ENCODE data around the gene GDA. TPM values are rescaled to one million over a fixed set of nuclear protein-coding genes. Genes with fewer than 3 reads are reported as not detected.
A peak's percentile ranks its signal among the peaks of the same experiment; 100 is the strongest.

Gene GDA
- total RNA-seq, 4 donors from 2014 or later: 14.0 to 291 (median 273) TPM

DNA sequence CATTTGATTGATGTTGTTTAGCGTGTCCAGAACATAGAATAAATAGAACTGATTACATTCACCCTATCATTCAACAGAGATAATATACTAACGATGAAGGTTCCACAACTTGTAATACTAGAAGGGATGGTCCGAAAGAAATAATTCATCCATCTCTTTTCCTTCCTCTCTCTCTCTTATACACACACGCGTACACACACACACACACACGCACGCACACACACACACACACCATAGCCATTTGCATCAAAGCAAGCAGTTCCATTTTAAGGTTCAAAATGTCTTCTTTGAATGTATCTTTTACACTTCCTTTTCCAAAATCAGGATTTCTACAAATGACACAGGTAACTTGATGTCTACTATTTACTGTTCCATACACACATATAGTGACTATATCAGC is 887 bp downstream of the GDA start:
- Histone ChIP-seq H3K36me3 (no peaks in the 10 kb centered on the region), H3K4me3 (peak overlapping the region in 3 of 4 donors; percentile 38 to 87 (median 67)), H3K27me3 (no peaks in the 10 kb centered on the region), H3K4me1 (peaks cover 0 to 5% (median 0%) of the 10 kb centered on the region in 4 donors), H3K9me3 (peaks cover 0 to 3% (median 0%) of the 10 kb centered on the region in 4 donors), H3K27ac (peak overlapping the region in 3 of 4 donors; percentile 77 to 95 (median 92))
- TF ChIP-seq POLR2A (IDR thresholded peaks at IDR 0.05): no peak
- TF ChIP-seq, protein P1, sequence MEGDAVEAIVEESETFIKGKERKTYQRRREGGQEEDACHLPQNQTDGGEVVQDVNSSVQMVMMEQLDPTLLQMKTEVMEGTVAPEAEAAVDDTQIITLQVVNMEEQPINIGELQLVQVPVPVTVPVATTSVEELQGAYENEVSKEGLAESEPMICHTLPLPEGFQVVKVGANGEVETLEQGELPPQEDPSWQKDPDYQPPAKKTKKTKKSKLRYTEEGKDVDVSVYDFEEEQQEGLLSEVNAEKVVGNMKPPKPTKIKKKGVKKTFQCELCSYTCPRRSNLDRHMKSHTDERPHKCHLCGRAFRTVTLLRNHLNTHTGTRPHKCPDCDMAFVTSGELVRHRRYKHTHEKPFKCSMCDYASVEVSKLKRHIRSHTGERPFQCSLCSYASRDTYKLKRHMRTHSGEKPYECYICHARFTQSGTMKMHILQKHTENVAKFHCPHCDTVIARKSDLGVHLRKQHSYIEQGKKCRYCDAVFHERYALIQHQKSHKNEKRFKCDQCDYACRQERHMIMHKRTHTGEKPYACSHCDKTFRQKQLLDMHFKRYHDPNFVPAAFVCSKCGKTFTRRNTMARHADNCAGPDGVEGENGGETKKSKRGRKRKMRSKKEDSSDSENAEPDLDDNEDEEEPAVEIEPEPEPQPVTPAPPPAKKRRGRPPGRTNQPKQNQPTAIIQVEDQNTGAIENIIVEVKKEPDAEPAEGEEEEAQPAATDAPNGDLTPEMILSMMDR (IDR thresholded peaks at IDR 0.05): no peak
- DNase-seq: no peak

DNA sequence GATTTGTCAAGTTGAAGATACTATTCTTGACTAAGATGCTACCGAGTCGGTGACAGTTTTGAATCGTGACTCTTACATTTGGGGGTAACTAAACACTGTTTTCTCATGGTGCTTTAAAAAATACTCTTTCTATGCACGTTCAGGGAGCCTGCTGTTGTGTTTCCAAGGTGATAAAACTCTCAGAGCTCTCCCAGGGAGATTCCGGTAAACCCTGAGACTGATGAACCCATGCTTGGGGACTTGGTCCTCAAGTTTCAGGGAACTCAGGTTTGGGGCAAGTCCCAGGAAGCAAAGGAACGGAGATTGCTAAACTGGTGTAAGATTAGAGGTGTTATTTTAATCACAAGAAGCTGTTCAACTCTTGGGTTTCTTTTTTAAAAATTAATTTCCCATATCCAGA is 1.4 kb downstream of the GDA start:
- DNase-seq: no peak
- no peak for TF ChIP-seq POLR2A (IDR thresholded peaks at IDR 0.05)
- TF ChIP-seq, protein P1 (IDR thresholded peaks at IDR 0.05): no peak
- peak overlapping the region in 3 of 4 donors; percentile 77 to 95 (median 92) for H3K27ac ChIP-seq
- H3K4me1 ChIP-seq: peaks cover 0 to 5% (median 0%) of the 10 kb centered on the region in 4 donors
- no peaks in the 10 kb centered on the region for H3K27me3 ChIP-seq
- H3K9me3 ChIP-seq: peaks cover 0 to 3% (median 0%) of the 10 kb centered on the region in 4 donors
- no peaks in the 10 kb centered on the region for H3K36me3 ChIP-seq
- peak overlapping the region in 3 of 4 donors; percentile 38 to 87 (median 67) for H3K4me3 ChIP-seq

DNA sequence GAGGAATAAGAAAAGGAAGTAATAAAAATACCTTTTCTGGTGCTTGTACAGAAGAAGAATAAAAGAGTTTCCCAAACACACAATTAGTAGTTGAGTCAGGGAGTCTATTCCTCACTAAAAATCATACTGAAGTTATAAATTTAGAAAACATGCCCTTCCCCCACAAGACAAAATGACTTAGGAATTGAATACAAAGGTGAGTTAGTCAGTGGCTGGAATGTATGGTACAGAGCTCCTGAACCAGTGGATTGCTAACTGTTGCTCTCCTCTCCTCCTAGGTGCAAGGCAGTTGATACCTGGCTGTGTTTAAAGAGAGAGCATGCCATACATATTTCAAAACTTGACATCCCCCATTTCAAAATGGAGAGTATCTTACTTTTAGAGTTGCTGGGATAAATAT is 1.9 kb downstream of the GDA start:
- TF ChIP-seq, protein P1 (IDR thresholded peaks at IDR 0.05): no peak
- peak; percentile 23 to 26 for TF ChIP-seq POLR2A (IDR thresholded peaks at IDR 0.05)
- peaks cover 0 to 5% (median 0%) of the 10 kb centered on the region in 4 donors for H3K4me1 ChIP-seq
- DNase-seq: no peak
- H3K27ac ChIP-seq: peak overlapping the region in 3 of 4 donors; percentile 77 to 95 (median 92)
- peak overlapping the region in 3 of 4 donors; percentile 38 to 87 (median 67) for H3K4me3 ChIP-seq
- H3K9me3 ChIP-seq: peaks cover 0 to 3% (median 0%) of the 10 kb centered on the region in 4 donors
- no peaks in the 10 kb centered on the region for H3K36me3 ChIP-seq
- no peaks in the 10 kb centered on the region for H3K27me3 ChIP-seq

DNA sequence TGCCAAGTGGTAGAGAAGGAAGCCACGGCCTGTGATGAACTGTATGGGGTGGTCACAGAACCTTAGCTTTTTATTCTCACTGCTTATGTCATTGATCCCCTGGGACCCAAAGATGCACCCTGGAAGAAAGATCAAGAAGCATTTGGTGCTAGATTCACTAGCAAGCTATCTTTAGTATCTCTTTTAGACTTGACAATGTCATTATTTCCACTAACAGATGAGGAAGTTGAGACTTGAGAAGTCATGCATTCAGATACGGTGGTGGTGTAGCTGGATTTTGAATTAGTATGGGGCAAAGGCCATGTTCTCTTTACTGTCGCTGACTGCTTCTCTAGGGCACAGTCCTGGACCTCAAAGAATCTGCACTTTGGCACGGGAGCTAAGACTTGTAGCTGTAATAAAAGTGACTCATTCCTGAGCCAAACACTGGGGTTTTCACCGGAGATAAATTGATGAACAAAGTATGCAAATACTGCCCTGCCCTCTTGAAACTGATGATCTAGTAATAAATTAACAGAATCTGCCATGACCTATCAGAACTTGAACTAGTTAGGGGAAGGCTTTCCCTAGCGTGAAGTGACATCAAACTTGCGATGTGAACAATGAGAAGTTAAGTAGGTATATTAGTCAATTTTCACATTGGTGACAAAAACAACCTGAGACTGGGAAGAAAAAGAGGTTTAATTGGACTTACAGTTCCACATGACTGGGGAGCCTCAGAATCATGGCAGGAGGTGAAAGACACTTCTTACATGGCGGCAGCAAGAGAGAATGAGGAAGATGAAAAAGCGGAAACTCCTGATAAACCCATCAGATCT is 5.4 kb downstream of the GDA start:
- TF ChIP-seq, protein P1 (IDR thresholded peaks at IDR 0.05): no peak
- no peak for TF ChIP-seq POLR2A (IDR thresholded peaks at IDR 0.05)
- peak overlapping the region in 3 of 4 donors; percentile 50 to 88 (median 80) for H3K27ac ChIP-seq
- H3K9me3 ChIP-seq: no peaks in the 10 kb centered on the region
- H3K4me3 ChIP-seq: peak overlapping the region in 2 of 4 donors; percentile 12 to 38
- peak in 2 of 3 donors; percentile 55 to 81 for DNase-seq
- peaks cover 0 to 6% (median 0%) of the 10 kb centered on the region in 3 donors for H3K36me3 ChIP-seq
- H3K27me3 ChIP-seq: no peaks in the 10 kb centered on the region
- peaks cover 0 to 5% (median 0%) of the 10 kb centered on the region in 4 donors for H3K4me1 ChIP-seq

DNA sequence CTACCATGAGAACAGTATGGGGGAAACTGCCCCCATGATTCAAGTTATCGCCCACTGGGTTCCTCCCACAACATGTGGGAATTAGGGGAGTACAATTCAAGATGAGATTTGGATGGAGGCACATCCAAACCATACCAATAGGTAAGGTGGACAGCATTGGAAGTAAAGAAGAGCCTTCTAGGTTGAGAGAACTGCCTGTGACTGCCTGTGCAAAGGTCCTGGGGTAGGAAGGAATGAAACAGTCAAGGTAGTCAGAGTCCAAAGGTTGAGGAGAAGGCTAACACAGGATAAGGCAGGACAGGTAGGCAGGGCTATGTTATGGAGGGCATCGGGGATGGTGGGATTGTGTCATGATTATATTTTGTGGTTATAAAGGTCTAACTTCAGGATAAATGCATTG is 6.1 kb downstream of the GDA start:
- peak overlapping the region in 3 of 4 donors; percentile 37 to 88 (median 64) for H3K27ac ChIP-seq
- peak overlapping the region in 2 of 4 donors; percentile 2 to 36 for H3K4me3 ChIP-seq
- DNase-seq: peak in 1 of 3 donors; percentile 61

More for the DNA sequence above, 6.1 kb downstream of the GDA start:
- H3K36me3 ChIP-seq: peaks cover 0 to 10% (median 0%) of the 10 kb centered on the region in 3 donors
- no peaks in the 10 kb centered on the region for H3K9me3 ChIP-seq
- no peaks in the 10 kb centered on the region for H3K27me3 ChIP-seq
- peaks cover 0 to 5% (median 0%) of the 10 kb centered on the region in 4 donors for H3K4me1 ChIP-seq
- peak in 1 of 2 donors; percentile 5 for TF ChIP-seq POLR2A (IDR thresholded peaks at IDR 0.05)
- TF ChIP-seq, protein P1 (IDR thresholded peaks at IDR 0.05): no peak

All from Peyer's patch (tissue), 4 donors.